Measurements from ENCODE around the gene HECTD1.
"Not testable (repeated sequence)": the region's sequence is repeated elsewhere in the genome, so short reads cannot be mapped to it uniquely, and the experiment has no call there.

HECTD1 gene

DNA sequence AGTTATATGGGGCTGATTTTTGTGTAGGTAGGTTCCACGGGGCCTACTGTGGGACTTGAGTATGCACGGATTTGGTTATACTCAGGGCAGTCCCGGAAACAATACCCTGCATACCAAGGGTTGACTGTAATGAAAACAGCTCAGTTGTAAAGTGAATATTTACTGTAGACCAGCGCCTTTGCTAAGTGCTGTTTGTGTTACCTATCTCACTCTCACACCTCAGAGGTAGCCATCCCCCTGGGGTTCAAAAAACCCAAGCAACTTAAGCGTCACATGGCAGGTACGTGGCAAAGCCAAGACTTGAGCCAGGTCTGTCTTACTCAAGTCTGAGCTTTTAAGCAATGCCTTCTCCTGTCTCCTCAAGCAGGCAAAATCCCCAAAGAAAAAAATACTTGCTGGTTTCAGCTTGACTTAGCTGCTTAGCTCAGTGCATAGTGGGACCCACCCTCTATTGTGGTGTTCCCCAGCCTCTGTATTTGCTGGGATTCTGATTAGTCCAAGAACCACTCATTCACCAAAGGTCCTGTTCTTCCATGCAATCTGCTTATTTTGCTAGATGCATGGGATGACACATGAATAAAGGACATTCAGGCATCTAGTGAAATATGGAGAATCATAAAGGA lies 147.2 kb downstream of the HECTD1 start:
- Histone ChIP-seq H3K4me1 (ENCODE audit: insufficient read depth, low read length) (peaks cover 25% of the 10 kb centered on the region), H3K36me3 (ENCODE audit: insufficient read depth, low read length) (no peaks in the 10 kb centered on the region), H3K9me3 (ENCODE audit: control insufficient read depth, insufficient read depth, low read length) (no peaks in the 10 kb centered on the region), H3K9ac (ENCODE audit: low read depth, low read length) (no peak overlapping the region)

DNA sequence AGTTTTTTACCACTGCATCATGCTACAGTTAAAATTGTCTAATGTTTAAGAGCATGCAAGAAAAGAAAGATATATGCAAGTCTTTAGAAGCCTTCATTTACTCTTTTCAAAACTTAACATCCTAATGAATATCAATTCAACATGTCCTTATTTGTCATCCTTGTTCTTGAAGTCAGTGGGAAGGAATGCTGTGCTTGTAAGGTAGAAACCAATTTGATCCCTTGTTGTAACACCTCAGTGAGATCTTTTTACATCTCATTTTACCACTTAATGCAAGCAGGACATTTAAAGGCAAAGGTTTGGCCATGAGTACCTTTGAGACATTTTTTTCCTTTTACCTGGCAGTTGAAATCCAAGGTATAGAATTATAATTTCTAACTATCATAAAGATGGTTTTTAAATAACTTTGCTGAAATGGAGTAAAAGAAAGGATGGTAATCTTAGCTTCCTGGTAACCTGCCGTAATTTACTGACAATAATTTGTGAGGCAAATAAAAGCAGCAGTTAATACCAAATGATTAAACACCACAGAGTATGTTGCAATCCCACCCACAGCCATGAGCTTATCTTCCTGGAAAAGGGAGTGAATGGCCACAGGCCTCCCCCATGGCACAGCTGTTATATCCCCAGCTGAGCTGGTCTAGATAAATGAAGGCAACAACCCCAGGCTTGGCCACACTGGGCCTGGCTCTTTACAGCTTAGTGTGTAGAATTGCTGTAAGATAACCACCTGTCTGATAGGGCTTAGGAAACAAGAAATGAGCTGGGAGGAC lies 148.3 kb downstream of the HECTD1 start:
- Histone ChIP-seq H3K4me1 (ENCODE audit: insufficient read depth, low read length) (peaks cover 25% of the 10 kb centered on the region), H3K36me3 (ENCODE audit: insufficient read depth, low read length) (no peaks in the 10 kb centered on the region), H3K9me3 (ENCODE audit: control insufficient read depth, insufficient read depth, low read length) (no peaks in the 10 kb centered on the region), H3K9ac (ENCODE audit: low read depth, low read length) (no peak overlapping the region)

DNA sequence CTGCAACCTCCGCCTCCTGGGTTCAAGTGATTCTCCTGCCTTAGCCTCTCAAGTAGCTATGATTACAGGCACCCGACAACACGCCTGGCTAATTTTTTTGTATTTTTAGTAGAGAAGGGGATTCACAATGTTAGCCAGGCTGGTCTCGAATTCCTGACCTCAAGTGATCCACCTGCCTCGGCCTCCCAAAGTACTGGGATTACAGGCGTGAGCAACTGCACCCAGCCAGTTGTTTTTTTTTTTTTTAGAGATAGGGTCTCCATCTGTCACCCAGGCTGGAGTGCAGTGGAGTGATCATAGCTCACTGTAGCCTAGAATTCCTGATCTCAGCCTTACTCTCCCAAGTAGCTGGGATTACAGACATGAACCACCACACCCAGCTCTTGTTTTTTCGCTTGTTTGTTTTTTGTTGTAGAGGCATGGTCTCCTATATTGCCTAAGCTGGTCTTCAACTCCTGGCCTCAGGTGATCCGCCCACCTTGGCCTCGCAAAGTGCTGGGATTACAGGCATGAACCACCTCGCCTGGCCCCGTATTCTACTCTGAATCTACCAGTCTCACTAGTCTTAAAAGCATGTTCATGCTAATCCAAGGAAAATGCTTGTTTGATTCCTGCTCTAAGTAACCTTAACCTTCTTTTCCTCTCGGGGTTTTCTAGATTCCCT lies 149.8 kb downstream of the HECTD1 start:
- no peak overlapping the region for H3K9ac ChIP-seq (ENCODE audit: low read depth, low read length)
- H3K9me3 ChIP-seq (ENCODE audit: control insufficient read depth, insufficient read depth, low read length): no peaks in the 10 kb centered on the region
- H3K4me1 ChIP-seq (ENCODE audit: insufficient read depth, low read length): peaks cover 25% of the 10 kb centered on the region
- no peaks in the 10 kb centered on the region for H3K36me3 ChIP-seq (ENCODE audit: insufficient read depth, low read length)

DNA sequence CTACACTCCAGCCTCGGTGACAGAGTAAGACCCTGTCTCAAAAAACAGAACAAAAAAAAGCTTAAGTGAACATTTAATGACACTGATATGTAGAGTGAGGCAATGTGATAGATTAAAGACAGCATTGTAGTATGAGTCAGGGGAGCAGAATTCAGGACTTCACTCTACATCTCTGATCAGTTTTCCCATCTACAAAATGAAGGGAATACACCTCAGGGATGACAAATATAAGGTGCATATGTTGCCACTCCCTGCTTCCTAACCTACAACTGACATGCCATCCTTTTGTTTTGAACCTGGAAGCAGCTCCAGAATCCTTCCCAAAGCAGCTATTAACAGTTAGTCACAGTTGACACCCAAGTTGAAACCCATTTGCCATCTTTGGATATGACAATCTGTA lies 150.6 kb downstream of the HECTD1 start:
- H3K4me1 ChIP-seq (ENCODE audit: insufficient read depth, low read length): peaks cover 25% of the 10 kb centered on the region

DNA sequence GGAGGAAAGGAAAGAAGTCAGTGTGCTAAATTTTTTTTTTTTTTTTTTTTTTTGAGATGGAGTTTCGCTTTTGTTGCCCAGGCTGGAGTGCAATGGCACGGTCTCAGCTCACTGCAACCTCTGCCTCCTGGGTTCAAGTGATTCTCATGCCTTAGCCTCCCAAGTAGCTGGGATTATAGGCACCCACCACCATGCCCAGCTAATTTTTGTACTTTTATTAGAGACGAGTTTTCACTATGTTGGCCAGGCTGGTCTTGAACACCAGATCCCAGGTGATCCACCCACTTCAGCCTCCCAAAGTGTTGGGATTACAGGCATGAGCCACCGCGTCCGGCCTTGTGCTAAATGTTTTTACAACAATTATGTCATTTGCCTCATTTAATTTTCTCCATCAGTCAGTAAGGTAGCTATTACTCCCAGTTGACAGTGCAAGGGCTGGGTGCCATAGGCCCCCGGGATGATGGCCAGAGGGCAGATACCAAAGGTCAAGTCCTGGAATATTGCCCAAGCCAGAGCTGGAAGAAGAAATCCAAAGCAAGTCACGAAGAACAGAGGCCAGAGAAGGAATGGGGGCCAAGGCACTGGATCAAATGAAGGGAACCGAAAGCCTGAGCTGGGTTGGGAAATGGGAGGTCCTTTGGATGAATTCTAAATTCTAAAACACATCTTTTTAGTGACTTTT lies 154.5 kb downstream of the HECTD1 start:
- H3K9ac ChIP-seq (ENCODE audit: low read depth, low read length): not testable (repeated sequence)

More for the DNA sequence above, 150.6 kb downstream of the HECTD1 start:
- Histone ChIP-seq H3K36me3 (ENCODE audit: insufficient read depth, low read length) (no peaks in the 10 kb centered on the region), H3K9ac (ENCODE audit: low read depth, low read length) (no peak overlapping the region), H3K9me3 (ENCODE audit: control insufficient read depth, insufficient read depth, low read length) (no peaks in the 10 kb centered on the region)

DNA sequence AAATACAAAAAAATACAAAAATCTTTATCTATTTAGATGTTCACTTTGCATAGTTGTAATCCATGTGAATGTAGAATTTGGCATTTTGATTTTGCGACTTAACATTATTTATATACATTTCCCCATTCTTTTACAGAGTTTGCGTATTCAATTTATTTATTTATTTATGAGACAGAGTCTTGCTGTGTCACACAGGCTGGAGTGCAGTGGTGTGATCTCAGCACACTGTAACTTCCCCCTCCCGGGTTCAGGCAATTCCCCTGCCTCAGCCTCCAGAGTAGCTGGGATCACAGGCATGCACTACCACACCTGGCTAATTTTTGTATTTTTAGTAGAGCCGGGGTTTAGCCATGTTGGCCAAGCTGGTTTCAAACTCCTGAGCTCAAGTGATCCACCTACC lies 156.1 kb downstream of the HECTD1 start:
- no peak overlapping the region for H3K9ac ChIP-seq (ENCODE audit: low read depth, low read length)

More for the DNA sequence above, 154.5 kb downstream of the HECTD1 start:
- H3K9me3 ChIP-seq (ENCODE audit: control insufficient read depth, insufficient read depth, low read length); H3K36me3 ChIP-seq (ENCODE audit: insufficient read depth, low read length); H3K4me1 ChIP-seq (ENCODE audit: insufficient read depth, low read length): not testable (repeated sequence)

DNA sequence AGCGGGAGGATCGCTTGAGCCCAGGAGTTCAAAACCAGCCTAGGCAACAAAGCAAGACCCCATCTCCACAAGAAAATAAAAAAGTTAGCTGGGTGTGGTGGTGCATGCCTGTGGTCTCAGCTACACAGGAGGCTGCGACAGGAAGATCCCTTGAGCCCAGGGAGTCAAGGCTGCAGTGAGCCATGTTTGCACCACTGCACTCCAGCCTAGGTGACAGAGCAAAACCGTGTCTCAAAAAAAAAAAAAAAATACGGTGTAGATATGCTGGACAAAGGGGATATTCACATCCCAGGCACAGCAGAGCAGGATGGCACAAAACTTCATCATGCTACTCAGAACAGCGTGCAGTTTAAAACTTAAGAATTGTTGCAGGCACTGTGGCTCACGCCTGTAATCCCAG lies 156.6 kb downstream of the HECTD1 start:
- H3K9ac ChIP-seq (ENCODE audit: low read depth, low read length): no peak overlapping the region
- no peaks in the 10 kb centered on the region for H3K4me1 ChIP-seq (ENCODE audit: insufficient read depth, low read length)
- H3K9me3 ChIP-seq (ENCODE audit: control insufficient read depth, insufficient read depth, low read length): no peaks in the 10 kb centered on the region
- H3K36me3 ChIP-seq (ENCODE audit: insufficient read depth, low read length): no peaks in the 10 kb centered on the region

More for the DNA sequence above, 156.1 kb downstream of the HECTD1 start:
- H3K36me3 ChIP-seq (ENCODE audit: insufficient read depth, low read length): no peaks in the 10 kb centered on the region
- no peaks in the 10 kb centered on the region for H3K4me1 ChIP-seq (ENCODE audit: insufficient read depth, low read length)
- H3K9me3 ChIP-seq (ENCODE audit: control insufficient read depth, insufficient read depth, low read length): no peaks in the 10 kb centered on the region
